AG09319 (cell line): Measurements from ENCODE around the gene FBXW12.

Source experiments
- DNase-seq: peaks from one replicate; pipeline ENCODE4 v3.0.0-alpha.2; 2010; ENCODE audit warnings: low read depth; ENCODE audit errors: extremely low read depth
- TF ChIP-seq, protein P1 (sequence below): IDR thresholded peaks from 2 replicates; pipeline ENCODE4 v1.5.1; 2011; ENCODE audit warnings: low read depth, mild to moderate bottlenecking, inconsistent platforms, low read length, moderate library complexity

Gene FBXW12

DNA sequence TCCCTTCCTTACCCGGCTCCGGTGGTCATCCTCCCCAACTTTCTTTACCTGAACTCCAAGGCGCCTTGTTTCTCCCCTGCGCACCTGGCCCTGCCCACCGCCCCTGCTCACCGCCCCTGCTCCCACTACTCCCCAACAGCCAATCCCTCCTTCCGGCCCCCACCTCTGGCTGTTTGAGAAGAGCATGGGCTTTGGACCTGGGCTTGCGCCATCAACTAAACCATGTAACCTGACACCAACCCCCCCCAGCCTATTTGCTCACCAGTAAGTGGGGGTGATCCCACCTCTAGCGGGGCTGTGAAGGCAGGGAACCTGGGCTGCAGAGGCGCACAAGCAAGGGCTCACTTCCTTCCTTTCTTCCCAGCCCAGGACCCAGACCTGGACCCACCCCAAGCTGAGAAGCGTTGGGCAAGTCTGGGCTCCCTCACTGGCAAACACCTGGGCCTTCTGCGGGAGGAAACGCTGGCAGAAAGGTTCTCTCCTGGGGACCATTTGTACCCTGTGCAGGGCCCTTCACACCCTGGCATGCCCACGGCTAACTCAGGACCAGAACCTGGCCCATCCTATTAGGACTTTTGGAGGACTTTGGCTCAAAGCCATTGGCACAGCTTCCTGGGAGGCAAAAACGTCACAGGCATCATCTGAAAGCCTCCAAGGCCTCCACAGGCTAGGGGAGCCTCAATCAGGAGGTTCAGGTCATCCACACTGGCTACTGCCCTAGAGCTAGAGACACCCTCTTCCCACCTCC is 58.1 kb downstream of the FBXW12 start, which contains the start of gene PLXNB1:
PLXNB1 (minus strand) TSS at position 127 of the 748 bp plus-strand sequence. CDS start 5,475 bp downstream, outside the sequence.
- TF ChIP-seq, protein P1, sequence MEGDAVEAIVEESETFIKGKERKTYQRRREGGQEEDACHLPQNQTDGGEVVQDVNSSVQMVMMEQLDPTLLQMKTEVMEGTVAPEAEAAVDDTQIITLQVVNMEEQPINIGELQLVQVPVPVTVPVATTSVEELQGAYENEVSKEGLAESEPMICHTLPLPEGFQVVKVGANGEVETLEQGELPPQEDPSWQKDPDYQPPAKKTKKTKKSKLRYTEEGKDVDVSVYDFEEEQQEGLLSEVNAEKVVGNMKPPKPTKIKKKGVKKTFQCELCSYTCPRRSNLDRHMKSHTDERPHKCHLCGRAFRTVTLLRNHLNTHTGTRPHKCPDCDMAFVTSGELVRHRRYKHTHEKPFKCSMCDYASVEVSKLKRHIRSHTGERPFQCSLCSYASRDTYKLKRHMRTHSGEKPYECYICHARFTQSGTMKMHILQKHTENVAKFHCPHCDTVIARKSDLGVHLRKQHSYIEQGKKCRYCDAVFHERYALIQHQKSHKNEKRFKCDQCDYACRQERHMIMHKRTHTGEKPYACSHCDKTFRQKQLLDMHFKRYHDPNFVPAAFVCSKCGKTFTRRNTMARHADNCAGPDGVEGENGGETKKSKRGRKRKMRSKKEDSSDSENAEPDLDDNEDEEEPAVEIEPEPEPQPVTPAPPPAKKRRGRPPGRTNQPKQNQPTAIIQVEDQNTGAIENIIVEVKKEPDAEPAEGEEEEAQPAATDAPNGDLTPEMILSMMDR: no peak
- DNase-seq: no peak

DNA sequence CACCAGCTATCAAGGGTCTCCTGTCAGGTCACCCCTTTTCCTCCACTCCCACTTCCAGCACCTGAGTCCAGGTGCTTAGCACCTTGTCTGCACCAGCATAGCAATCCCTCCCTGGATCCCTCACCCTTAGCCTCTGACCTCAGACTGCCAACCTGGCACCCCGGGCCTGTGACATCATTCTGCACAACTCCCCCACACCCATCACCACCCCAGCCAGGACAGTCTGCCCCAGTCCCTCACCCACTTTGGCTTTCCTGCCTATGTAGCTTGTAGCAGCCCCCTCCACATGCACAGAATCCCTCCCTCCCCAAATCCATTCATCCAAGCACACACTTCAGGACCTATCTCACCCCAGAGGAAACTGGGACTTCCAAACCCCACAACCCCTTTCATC is 58.7 kb downstream of the FBXW12 start:
- TF ChIP-seq, protein P1: no peak
- no peak for DNase-seq

DNA sequence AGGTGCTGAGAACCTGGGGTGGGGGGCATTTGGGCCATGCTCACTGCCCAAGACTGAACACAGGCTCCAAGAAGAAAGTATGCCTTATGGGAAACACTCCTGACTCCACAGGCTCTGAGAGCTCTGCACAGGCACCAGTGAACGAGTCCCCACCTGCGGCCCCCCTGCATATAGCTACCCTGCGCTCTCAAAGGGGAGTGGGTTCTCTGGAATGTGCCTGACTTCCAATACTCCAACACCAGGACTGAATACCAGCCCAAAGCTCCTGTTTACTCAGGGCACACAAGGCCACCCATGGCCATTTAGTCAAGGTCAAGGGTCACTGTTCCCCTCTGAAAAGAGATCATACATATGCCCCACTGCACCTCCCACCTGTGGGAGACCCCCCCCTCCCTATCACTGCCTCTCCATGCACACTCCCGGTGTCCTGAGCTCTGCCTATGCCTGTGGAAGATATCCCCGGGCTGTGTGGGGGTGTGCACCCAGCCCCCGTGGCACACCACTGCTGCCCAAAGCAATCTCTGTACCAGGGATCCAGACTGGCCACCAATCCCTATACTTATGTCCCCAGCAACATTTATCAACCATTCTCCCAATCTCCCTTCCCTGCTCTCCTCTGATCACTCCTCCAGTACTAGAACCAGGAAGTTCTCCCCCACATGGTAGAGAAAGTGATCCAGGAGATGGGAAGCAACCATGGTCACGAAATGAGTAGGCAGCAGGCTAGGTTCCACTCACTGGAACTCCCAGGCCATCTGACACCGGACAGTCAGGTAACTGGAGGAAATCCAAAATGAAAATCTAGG is 59.4 kb downstream of the FBXW12 start:
- no peak for DNase-seq
- TF ChIP-seq, protein P1: no peak

DNA sequence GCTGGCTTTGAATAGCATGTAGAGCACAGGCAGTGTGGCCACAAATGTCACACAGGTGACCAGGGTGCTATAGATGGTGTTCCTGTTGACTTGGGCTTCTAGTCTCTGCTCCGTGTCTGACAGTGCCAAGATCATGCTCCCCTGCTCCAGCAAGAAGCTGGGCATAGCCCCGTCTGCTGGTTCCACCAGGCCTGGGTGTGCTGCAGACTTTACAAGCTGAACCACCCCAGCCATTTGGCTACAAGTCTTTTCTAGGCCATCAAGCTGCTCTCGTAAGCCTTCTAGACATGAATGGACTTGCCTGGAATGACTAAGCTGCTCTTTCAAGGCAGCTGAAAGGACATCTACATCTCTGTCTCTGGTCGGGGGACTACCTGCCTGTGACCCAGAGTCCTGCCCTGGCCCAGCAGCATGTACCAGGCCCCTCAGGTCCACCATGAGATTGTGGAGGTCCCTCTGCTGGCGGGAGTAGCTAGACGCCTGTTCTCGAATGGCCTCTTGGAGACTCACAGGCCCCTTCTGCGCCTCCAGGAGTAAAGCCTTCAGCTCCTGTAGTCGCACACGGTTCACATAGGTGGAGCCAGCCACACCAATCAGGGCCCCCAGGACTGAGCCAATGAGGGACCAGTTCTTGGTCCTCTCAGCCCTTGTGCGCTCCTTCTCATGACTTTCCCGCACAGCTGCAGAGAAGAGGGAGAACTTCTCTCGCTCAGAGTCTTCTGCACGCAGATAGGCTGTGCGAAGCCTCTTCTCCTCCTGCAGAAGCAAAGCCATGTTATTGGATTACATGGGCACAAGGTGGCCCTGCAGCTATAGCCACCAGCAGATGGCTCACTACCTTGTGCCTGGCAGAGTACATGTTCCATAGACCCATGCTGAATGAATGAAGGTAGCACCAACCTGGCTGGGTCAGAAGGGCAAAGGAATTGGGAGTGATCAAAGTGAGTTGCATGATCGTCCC is 60.7 kb downstream of the FBXW12 start:
- TF ChIP-seq, protein P1: no peak
- DNase-seq: no peak

DNA sequence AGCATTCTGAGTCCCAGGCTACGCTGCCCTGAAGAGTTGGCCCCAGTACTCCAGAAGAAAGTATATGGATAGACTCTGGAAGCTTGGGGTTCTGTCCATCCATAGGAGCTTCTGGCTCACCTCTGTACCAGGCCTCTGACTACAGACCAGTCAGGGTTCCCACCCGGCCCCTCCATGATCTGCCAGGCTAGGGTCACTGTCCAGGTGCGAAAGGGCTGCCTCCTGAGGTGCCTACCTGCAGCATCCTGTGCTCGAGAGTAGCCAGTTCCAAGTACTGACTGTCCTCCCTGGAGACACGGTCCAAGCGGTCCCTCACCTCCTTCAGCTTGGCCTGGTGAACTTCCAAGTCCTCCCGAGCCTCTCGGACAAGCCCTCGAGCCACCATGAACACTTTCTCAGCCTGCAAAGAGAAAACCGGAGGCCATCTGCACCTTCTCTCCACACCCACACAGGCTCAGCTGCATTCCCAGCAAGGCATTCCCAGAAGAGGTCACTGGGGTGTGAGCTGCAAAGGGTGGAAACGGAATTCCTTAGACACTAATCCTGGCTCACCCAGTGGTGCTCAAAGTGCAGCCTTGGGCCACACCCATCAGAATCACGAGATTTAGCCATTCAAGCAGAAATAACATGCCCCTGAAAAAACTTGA is 61.6 kb downstream of the FBXW12 start:
- TF ChIP-seq, protein P1: no peak
- no peak for DNase-seq

DNA sequence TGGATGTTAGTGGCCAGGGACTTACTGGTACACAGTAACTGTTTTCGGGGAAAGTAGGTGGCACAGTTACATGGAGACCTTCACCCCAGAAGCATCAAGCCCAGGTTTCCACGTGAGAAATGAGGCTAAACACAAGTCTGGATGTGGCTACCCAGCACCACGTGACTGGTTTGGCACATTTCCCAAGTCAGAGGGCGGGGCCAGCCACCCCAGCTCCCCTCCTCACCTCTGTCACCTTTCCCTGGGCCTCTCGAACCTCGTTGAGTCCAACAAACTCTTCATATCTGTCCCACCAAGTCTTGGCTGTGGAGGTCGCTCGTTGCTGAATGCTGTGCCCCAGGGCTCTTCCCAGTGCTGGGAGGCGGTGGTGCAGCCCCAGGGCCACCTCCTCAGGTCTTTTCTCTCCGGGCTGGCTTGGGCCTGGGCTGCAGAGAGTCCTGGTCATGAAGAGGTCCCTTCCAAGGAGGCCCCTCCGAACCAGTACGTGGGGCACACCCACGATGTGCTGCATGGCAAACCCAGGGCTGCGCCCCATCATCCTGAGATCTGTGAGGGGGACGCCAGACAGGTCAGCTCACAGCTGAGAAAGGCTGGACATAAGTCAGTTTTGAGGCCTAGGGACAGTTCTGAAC is 62.7 kb downstream of the FBXW12 start:
- TF ChIP-seq, protein P1: no peak
- no peak for DNase-seq
